ENCODE measurements around the gene PCDHA1.
"Not testable (repeated sequence)": the region's sequence is repeated elsewhere in the genome, so short reads cannot be mapped to it uniquely, and the experiment has no call there.

PCDHA1 gene

DNA sequence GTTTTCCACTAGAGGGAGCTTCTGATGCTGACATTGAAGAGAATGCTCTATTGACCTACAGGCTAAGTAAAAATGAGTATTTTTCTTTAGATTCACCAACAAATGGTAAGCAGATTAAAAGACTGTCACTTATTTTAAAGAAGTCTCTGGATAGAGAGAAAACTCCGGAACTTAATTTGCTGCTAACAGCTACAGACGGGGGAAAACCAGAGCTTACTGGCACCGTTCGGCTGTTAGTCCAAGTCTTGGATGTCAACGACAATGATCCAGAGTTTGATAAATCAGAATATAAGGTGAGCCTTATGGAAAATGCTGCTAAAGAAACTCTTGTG, 83.6 kb downstream of the PCDHA1 start:
- TF ChIP-seq, protein P1, sequence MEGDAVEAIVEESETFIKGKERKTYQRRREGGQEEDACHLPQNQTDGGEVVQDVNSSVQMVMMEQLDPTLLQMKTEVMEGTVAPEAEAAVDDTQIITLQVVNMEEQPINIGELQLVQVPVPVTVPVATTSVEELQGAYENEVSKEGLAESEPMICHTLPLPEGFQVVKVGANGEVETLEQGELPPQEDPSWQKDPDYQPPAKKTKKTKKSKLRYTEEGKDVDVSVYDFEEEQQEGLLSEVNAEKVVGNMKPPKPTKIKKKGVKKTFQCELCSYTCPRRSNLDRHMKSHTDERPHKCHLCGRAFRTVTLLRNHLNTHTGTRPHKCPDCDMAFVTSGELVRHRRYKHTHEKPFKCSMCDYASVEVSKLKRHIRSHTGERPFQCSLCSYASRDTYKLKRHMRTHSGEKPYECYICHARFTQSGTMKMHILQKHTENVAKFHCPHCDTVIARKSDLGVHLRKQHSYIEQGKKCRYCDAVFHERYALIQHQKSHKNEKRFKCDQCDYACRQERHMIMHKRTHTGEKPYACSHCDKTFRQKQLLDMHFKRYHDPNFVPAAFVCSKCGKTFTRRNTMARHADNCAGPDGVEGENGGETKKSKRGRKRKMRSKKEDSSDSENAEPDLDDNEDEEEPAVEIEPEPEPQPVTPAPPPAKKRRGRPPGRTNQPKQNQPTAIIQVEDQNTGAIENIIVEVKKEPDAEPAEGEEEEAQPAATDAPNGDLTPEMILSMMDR (IDR thresholded peaks at IDR 0.05; ENCODE audit: extremely low read depth, insufficient read depth, missing control alignments) = no peak
- in situ Hi-C loops (cut with MboI; ENCODE audit: low pct_unique_long_range_greater_than_20kb, low sequenced_read_pairs, unreplicated experiment) = no loop called here
- DNase-seq (ENCODE audit: low spot score) = no peak

DNA sequence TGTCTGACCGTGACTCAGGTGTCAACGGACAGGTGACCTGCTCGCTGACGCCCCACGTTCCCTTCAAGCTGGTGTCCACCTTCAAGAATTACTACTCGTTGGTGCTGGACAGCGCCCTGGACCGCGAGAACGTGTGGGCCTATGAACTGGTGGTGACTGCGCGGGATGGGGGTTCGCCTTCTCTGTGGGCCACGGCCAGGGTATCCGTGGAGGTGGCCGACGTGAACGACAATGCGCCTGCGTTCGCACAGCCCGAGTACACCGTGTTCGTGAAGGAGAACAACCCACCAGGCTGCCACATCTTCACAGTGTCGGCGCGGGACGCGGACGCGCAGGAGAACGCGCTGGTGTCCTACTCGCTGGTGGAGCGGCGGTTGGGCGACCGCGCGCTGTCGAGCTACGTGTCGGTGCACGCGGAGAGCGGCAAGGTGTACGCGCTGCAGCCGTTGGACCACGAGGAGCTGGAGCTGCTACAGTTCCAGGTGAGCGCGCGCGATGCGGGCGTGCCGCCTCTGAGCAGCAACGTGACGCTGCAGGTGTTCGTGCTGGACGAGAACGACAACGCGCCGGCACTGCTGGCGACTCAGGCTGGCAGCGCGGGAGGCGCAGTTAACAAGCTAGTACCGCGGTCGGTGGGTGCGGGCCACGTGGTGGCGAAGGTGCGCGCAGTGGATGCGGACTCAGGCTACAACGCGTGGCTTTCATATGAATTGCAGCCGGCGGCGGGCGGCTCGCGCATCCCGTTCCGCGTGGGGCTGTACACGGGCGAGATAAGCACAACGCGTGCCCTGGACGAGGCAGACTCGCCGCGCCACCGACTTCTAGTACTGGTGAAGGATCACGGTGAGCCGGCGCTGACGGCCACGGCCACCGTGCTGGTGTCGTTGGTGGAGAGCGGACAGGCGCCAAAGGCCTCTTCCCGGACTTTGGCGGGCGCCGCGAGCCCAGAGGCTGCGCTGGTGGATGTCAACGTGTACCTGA, 84.6 kb downstream of the PCDHA1 start:
- no peak for DNase-seq (ENCODE audit: low spot score)
- TF ChIP-seq, protein P1 (IDR thresholded peaks at IDR 0.05; ENCODE audit: extremely low read depth, insufficient read depth, missing control alignments) = no peak
- in situ Hi-C loops (cut with MboI; ENCODE audit: low pct_unique_long_range_greater_than_20kb, low sequenced_read_pairs, unreplicated experiment) = no loop called here

DNA sequence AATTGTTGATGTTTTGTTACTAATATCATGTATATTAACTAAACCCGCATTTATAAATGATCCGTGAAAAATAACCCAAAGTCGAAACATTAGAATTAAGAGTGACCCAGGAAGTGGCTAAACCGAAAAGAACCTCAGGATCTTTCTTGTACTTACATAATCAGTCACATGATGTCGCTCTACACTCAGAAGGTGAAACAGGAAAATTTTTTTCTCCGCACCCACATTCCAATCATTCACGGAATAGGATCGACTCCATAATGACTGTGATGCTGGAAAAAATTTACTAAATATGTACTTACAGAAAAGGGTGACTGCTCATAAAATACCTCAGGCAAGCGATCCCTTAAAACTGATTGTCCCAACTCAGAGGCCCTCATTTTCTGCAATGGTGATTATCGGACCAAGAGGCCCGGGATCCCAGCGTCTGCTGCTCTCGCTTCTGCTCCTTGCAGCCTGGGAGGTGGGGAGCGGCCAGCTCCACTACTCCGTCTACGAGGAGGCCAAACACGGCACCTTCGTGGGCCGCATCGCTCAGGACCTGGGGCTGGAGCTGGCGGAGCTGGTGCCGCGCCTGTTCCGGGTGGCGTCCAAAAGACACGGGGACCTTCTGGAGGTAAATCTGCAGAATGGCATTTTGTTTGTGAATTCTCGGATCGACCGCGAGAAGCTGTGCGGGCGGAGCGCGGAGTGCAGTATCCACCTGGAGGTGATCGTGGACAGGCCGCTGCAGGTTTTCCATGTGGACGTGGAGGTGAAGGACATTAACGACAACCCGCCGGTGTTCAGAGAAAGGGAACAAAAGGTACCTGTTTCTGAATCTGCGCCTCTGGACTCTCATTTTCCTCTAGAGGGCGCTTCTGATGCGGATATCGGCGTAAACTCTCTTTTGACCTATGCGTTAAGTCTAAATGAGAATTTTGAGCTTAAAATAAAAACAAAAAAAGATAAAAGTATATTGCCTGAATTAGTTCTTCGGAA, 89.4 kb downstream of the PCDHA1 start, which contains the start of gene PCDHA12:
TSS of gene PCDHA12 (plus strand) at position 224 of the 981 bp plus-strand sequence. CDS start at position 389, 165 bp downstream.
- in situ Hi-C loops (cut with MboI; ENCODE audit: low pct_unique_long_range_greater_than_20kb, low sequenced_read_pairs, unreplicated experiment) = no loop called here
- TF ChIP-seq, protein P1 (IDR thresholded peaks at IDR 0.05; ENCODE audit: extremely low read depth, insufficient read depth, missing control alignments) = no peak

DNA sequence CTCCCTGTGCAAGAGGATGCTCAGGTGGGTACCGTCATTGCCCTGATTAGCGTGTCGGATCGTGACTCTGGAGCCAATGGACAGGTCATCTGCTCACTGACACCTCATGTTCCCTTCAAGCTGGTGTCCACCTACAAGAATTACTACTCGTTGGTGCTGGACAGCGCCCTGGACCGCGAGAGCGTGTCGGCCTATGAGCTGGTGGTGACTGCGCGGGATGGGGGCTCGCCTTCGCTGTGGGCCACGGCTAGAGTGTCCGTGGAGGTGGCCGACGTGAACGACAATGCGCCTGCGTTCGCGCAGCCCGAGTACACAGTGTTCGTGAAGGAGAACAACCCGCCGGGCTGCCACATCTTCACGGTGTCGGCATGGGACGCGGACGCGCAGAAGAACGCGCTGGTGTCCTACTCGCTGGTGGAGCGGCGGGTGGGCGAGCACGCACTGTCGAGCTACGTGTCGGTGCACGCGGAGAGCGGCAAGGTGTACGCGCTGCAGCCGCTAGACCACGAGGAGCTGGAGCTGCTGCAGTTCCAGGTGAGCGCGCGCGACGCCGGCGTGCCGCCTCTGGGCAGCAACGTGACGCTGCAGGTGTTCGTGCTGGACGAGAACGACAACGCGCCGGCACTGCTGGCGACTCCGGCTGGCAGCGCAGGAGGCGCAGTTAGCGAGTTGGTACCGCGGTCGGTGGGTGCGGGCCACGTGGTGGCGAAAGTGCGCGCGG, 90.8 kb downstream of the PCDHA1 start:
- DNase-seq (ENCODE audit: low spot score); in situ Hi-C loops (cut with MboI; ENCODE audit: low pct_unique_long_range_greater_than_20kb, low sequenced_read_pairs, unreplicated experiment): not testable (repeated sequence)

More for the DNA sequence above, 89.4 kb downstream of the PCDHA1 start, which contains the start of gene PCDHA12:
- DNase-seq (ENCODE audit: low spot score) = no peak

DNA sequence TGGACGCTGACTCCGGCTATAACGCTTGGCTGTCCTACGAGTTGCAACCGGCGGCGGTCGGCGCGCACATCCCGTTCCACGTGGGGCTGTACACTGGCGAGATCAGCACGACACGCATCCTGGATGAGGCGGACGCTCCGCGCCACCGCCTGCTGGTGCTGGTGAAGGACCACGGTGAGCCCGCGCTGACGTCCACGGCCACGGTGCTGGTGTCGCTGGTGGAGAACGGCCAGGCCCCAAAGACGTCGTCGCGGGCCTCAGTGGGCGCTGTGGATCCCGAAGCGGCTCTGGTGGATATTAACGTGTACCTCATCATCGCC, 91.3 kb downstream of the PCDHA1 start:
- TF ChIP-seq, protein P1 (IDR thresholded peaks at IDR 0.05; ENCODE audit: extremely low read depth, insufficient read depth, missing control alignments) = no peak
- in situ Hi-C loops (cut with MboI; ENCODE audit: low pct_unique_long_range_greater_than_20kb, low sequenced_read_pairs, unreplicated experiment) = no loop called here
- DNase-seq (ENCODE audit: low spot score) = no peak

DNA sequence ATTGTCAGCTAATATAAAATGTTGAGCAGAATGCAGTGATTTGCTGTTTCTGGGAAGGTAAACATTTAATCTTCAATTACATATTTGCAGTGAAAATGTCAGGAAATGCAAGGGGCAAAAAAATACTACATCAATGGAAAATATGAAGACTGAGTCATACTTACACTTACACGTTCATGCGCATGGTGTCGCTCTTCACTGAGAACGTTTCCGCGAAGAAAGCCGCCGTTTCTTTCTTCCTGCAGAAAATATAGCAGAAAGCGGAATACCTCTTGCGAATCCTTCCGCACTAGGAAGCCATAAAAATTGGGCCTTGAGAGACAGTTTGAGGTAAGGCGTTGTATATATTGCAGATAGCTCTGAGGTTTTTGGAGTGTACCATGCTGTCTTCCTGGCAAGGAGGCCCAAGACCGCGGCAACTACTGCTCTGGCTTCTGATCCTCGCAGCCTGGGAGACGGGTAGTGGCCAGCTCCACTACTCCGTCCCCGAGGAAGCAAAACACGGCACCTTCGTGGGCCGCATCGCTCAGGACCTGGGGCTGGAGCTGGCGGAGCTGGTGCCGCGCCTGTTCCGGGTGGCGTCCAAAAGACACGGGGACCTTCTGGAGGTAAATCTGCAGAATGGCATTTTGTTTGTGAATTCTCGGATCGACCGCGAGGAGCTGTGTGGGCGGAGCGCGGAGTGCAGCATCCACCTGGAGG, 96.1 kb downstream of the PCDHA1 start, which contains the start of gene PCDHA13:
TSS of gene PCDHA13 (plus strand) at position 236 of the 702 bp plus-strand sequence. CDS start at position 381, 145 bp downstream.
- TF ChIP-seq, protein P1 (IDR thresholded peaks at IDR 0.05; ENCODE audit: extremely low read depth, insufficient read depth, missing control alignments) = no peak
- in situ Hi-C loops (cut with MboI; ENCODE audit: low pct_unique_long_range_greater_than_20kb, low sequenced_read_pairs, unreplicated experiment) = no loop called here
- peak; percentile 5 for DNase-seq (ENCODE audit: low spot score)

Measured in GM13977 (cell line).